OCI-LY3 (cell line): ENCODE data around the gene RPS6KB2.

Experiments used
- H2AFZ ChIP-seq: fragments of 200-600, 300-600 bp; shearing (Covaris generic); 2 replicates; pipeline ENCODE4 v1.6.0; 2014; ENCODE audit warnings: antibody characterized with exemption, low read depth, low read length
- H3K27ac ChIP-seq: fragments of 200-600, 300-600 bp; sonication (generic); 2 replicates; pipeline ENCODE4 v1.5.1; 2014; ENCODE audit warnings: mild to moderate bottlenecking, low read length, moderate library complexity, mixed read lengths
- H3K27me3 ChIP-seq: fragments of 200-600, 300-600 bp; sonication (generic); 2 replicates; pipeline ENCODE4 v1.6.1; 2014; ENCODE audit warnings: low read depth, low read length, mixed read lengths
- H3K36me3 ChIP-seq: fragments of 200-600, 300-600 bp; sonication (generic); replicated peaks from 2 replicates; pipeline ENCODE3; 2014; ENCODE audit warnings: low read depth, low read length, mixed read lengths
- H3K4me1 ChIP-seq: fragments of 300-600, 200-600 bp; sonication (generic); 2 replicates; pipeline ENCODE4 v1.6.1; 2014; ENCODE audit warnings: low read length, mixed read lengths
- H3K4me2 ChIP-seq: fragments of 200-600, 300-600 bp; sonication (generic); 2 replicates; pipeline ENCODE4 v1.6.1; 2014; ENCODE audit warnings: low read length, mixed read lengths
- H3K4me3 ChIP-seq: fragments of 300-600, 200-600 bp; sonication (generic); 2 replicates; pipeline ENCODE4 v1.5.1; 2014; ENCODE audit warnings: antibody characterized with exemption, mild to moderate bottlenecking, low read length, moderate library complexity
- H3K79me2 ChIP-seq: fragments of 300-600, 200-600 bp; shearing (Covaris generic); 2 replicates; pipeline ENCODE4 v1.6.1; 2014; ENCODE audit warnings: mild to moderate bottlenecking, low read length, mixed read lengths
- H3K9ac ChIP-seq: fragments of 300-600, 200-600 bp; shearing (Covaris generic); 2 replicates; pipeline ENCODE4 v1.6.0; 2014; ENCODE audit warnings: mild to moderate bottlenecking, low read length, moderate library complexity
- H3K9me3 ChIP-seq: fragments of 200-600, 300-600 bp; shearing (Covaris generic); 2 replicates; pipeline ENCODE4 v1.6.1; 2014; ENCODE audit warnings: low read length, mixed read lengths; ENCODE audit not compliant: insufficient read depth
- H4K20me1 ChIP-seq: fragments of 200-600, 300-600 bp; sonication (generic); 2 replicates; pipeline ENCODE4 v1.6.1; 2016; ENCODE audit warnings: low read length, mixed read lengths; ENCODE audit not compliant: insufficient read depth
- CTCF ChIP-seq: fragments of 200-600, 300-600 bp; sonication (generic); IDR thresholded peaks from 2 replicates; pipeline ENCODE4 v1.5.1; 2014; ENCODE audit warnings: antibody characterized with exemption, low read length, low read depth
- EZH2phosphoT487 ChIP-seq: fragments of 200-600 bp; shearing (Covaris generic); IDR thresholded peaks from 2 replicates; pipeline ENCODE4 v1.6.1; 2018; ENCODE audit warnings: antibody characterized with exemption, mixed run types, low read depth

Gene RPS6KB2

GRCh38 chr11:67437082-67437808 is 9.0 kb downstream of the RPS6KB2 start, which contains the start of gene PTPRCAP:
Gene PTPRCAP, minus strand, starts transcription at chr11:67437682. Its CDS starts 63 bp downstream, at chr11:67437619.
- H3K4me1 ChIP-seq: peaks cover 58% of the 10 kb centered on the region
- H3K79me2 ChIP-seq: peaks cover 48% of the 10 kb centered on the region
- peak within 1 kb of the TSS; percentile 83 for H3K4me3 ChIP-seq
- H2AFZ ChIP-seq: no peak within 1 kb of the TSS
- H3K9ac ChIP-seq: peak within 1 kb of the TSS; percentile 99
- H4K20me1 ChIP-seq: no peaks in the 10 kb centered on the region
- H3K27me3 ChIP-seq: no peaks in the 10 kb centered on the region
- TF ChIP-seq EZH2phosphoT487 (no peak), CTCF (no peak)
- peak within 1 kb of the TSS; percentile 99 for H3K4me2 ChIP-seq
- H3K36me3 ChIP-seq: peaks cover 39% of the 10 kb centered on the region
- no peaks in the 10 kb centered on the region for H3K9me3 ChIP-seq
- peak within 1 kb of the TSS; percentile 96 for H3K27ac ChIP-seq

GRCh38 chr11:67437809-67438157 is 9.5 kb downstream of the RPS6KB2 start:
- no peaks in the 10 kb centered on the region for H4K20me1 ChIP-seq
- no peak for TF ChIP-seq CTCF
- no peak for TF ChIP-seq EZH2phosphoT487
- peak overlapping the region; percentile 99 for H3K9ac ChIP-seq
- H2AFZ ChIP-seq: no peak overlapping the region
- no peaks in the 10 kb centered on the region for H3K27me3 ChIP-seq
- H3K9me3 ChIP-seq: no peaks in the 10 kb centered on the region
- H3K36me3 ChIP-seq: peaks cover 39% of the 10 kb centered on the region
- H3K4me1 ChIP-seq: peaks cover 60% of the 10 kb centered on the region
- H3K27ac ChIP-seq: peak overlapping the region; percentile 96
- H3K4me2 ChIP-seq: peak overlapping the region; percentile 99
- peak overlapping the region; percentile 83 for H3K4me3 ChIP-seq
- peaks cover 48% of the 10 kb centered on the region for H3K79me2 ChIP-seq

GRCh38 chr11:67438158-67438902 is 10.0 kb downstream of the RPS6KB2 start:
- peak overlapping the region; percentile 96 for H3K27ac ChIP-seq
- H3K4me2 ChIP-seq: peak overlapping the region; percentile 99
- no peaks in the 10 kb centered on the region for H3K9me3 ChIP-seq
- peak overlapping the region; percentile 83 for H3K4me3 ChIP-seq
- H3K4me1 ChIP-seq: peaks cover 62% of the 10 kb centered on the region
- peak; percentile 22 for TF ChIP-seq CTCF
- TF ChIP-seq EZH2phosphoT487: no peak
- no peaks in the 10 kb centered on the region for H4K20me1 ChIP-seq
- H3K9ac ChIP-seq: peak overlapping the region; percentile 99
- H3K27me3 ChIP-seq: no peaks in the 10 kb centered on the region
- H3K36me3 ChIP-seq: peaks cover 34% of the 10 kb centered on the region
- H3K79me2 ChIP-seq: peaks cover 48% of the 10 kb centered on the region
- H2AFZ ChIP-seq: no peak overlapping the region

GRCh38 chr11:67439321-67440228 is 11.3 kb downstream of the RPS6KB2 start:
- H3K4me3 ChIP-seq: peak overlapping the region; percentile 83
- no peaks in the 10 kb centered on the region for H4K20me1 ChIP-seq
- H3K4me1 ChIP-seq: peaks cover 56% of the 10 kb centered on the region
- no peak overlapping the region for H2AFZ ChIP-seq
- peak overlapping the region; percentile 96 for H3K27ac ChIP-seq
- peak overlapping the region; percentile 99 for H3K4me2 ChIP-seq
- H3K9ac ChIP-seq: peak overlapping the region; percentile 99; the same call in 1 of the 2 replicates
- TF ChIP-seq CTCF (peak; percentile 55), EZH2phosphoT487 (no peak)
- H3K27me3 ChIP-seq: no peaks in the 10 kb centered on the region
- H3K36me3 ChIP-seq: peaks cover 23% of the 10 kb centered on the region
- no peaks in the 10 kb centered on the region for H3K9me3 ChIP-seq
- peaks cover 43% of the 10 kb centered on the region for H3K79me2 ChIP-seq
